ENCODE measurements around the gene ECHDC1.
"Not testable (repeated sequence)": the region's sequence is repeated elsewhere in the genome, so short reads cannot be mapped to it uniquely, and the experiment has no call there.

Gene ECHDC1

GRCh38 chr6:127352524-127352923 is 9.1 kb upstream of the ECHDC1 start:
- Mint-ChIP-seq H3K36me3 (peaks cover 10 to 26% of the 10 kb centered on the region in 2 donors), H3K9me3 (peaks cover 6 to 10% of the 10 kb centered on the region in 2 donors), H3K4me3 (peak overlapping the region in 1 of 2 donors; percentile 5), H3K27me3 (no peaks in the 10 kb centered on the region), H3K4me1 (peaks cover 3 to 31% of the 10 kb centered on the region in 2 donors), H3K27ac (no peak overlapping the region)
- ATAC-seq (replicated peaks) = no peak
- DNase-seq = no peak

GRCh38 chr6:127349980-127350379 is 6.6 kb upstream of the ECHDC1 start:
- H3K36me3 Mint-ChIP-seq = peaks cover 13 to 27% of the 10 kb centered on the region in 2 donors
- no peak overlapping the region for H3K27ac Mint-ChIP-seq
- no peak overlapping the region for H3K4me3 Mint-ChIP-seq
- no peaks in the 10 kb centered on the region for H3K27me3 Mint-ChIP-seq
- ATAC-seq (replicated peaks) = no peak
- peaks cover 6 to 10% of the 10 kb centered on the region in 2 donors for H3K9me3 Mint-ChIP-seq
- DNase-seq = no peak
- peaks cover 8 to 37% of the 10 kb centered on the region in 2 donors for H3K4me1 Mint-ChIP-seq

- Mint-ChIP-seq H3K27me3 (no peaks in the 10 kb centered on the region), H3K9me3 (peaks cover 6 to 10% of the 10 kb centered on the region in 2 donors), H3K27ac (no peak overlapping the region), H3K4me1 (peaks cover 8 to 31% of the 10 kb centered on the region in 2 donors), H3K36me3 (peaks cover 13 to 24% of the 10 kb centered on the region in 2 donors), H3K4me3 (no peak overlapping the region)
- ATAC-seq (replicated peaks) = no peak
- DNase-seq = no peak
Observed at GRCh38 chr6:127348028-127348661, 4.7 kb upstream of the ECHDC1 start.

GRCh38 chr6:127347178-127347577 is 3.8 kb upstream of the ECHDC1 start:
- H3K27me3 Mint-ChIP-seq = no peaks in the 10 kb centered on the region
- peaks cover 6 to 10% of the 10 kb centered on the region in 2 donors for H3K9me3 Mint-ChIP-seq
- H3K36me3 Mint-ChIP-seq = peaks cover 13 to 24% of the 10 kb centered on the region in 2 donors
- H3K4me1 Mint-ChIP-seq = peaks cover 6 to 21% of the 10 kb centered on the region in 2 donors
- no peak overlapping the region for H3K27ac Mint-ChIP-seq
- no peak overlapping the region for H3K4me3 Mint-ChIP-seq
- ATAC-seq (replicated peaks) (no peak), DNase-seq (no peak)

GRCh38 chr6:127345521-127345920 is 2.1 kb upstream of the ECHDC1 start:
- Mint-ChIP-seq H3K4me1 (peaks cover 10 to 12% of the 10 kb centered on the region in 2 donors), H3K27ac (no peak overlapping the region), H3K4me3 (no peak overlapping the region), H3K9me3 (peaks cover 4 to 7% of the 10 kb centered on the region in 2 donors), H3K36me3 (peaks cover 12 to 24% of the 10 kb centered on the region in 2 donors), H3K27me3 (no peaks in the 10 kb centered on the region)
- ATAC-seq (replicated peaks) (no peak), DNase-seq (no peak)

GRCh38 chr6:127343809-127344659 is 625 bp upstream of the ECHDC1 start:
- no peak for DNase-seq
- Mint-ChIP-seq H3K4me1 (peaks cover 11 to 13% of the 10 kb centered on the region in 2 donors), H3K36me3 (peaks cover 4 to 19% of the 10 kb centered on the region in 2 donors), H3K27me3 (no peaks in the 10 kb centered on the region), H3K9me3 (no peaks in the 10 kb centered on the region), H3K4me3 (no peak overlapping the region), H3K27ac (no peak overlapping the region)
- peak in 1 of 2 donors; percentile 3 for ATAC-seq (replicated peaks)

- no peaks in the 10 kb centered on the region for H3K27me3 Mint-ChIP-seq
- DNase-seq (no peak), ATAC-seq (replicated peaks) (no peak)
- H3K36me3 Mint-ChIP-seq = peaks cover 4 to 16% of the 10 kb centered on the region in 2 donors
- H3K27ac Mint-ChIP-seq = no peak overlapping the region
- H3K9me3 Mint-ChIP-seq = no peaks in the 10 kb centered on the region
- no peak overlapping the region for H3K4me3 Mint-ChIP-seq
- H3K4me1 Mint-ChIP-seq = peaks cover 15% of the 10 kb centered on the region in 2 donors
Observed at GRCh38 chr6:127342296-127342945, 988 bp downstream of the ECHDC1 start.

GRCh38 chr6:127341471-127342202 is 1.8 kb downstream of the ECHDC1 start:
- DNase-seq (peak; percentile 18), ATAC-seq (replicated peaks) (peak; percentile 67 to 69)
- peaks cover 8 to 17% of the 10 kb centered on the region in 2 donors for H3K36me3 Mint-ChIP-seq
- H3K27ac Mint-ChIP-seq = no peak overlapping the region
- H3K9me3 Mint-ChIP-seq = no peaks in the 10 kb centered on the region
- H3K27me3 Mint-ChIP-seq = no peaks in the 10 kb centered on the region
- H3K4me1 Mint-ChIP-seq = peaks cover 18 to 20% of the 10 kb centered on the region in 2 donors
- no peak overlapping the region for H3K4me3 Mint-ChIP-seq

- DNase-seq = no peak
- Mint-ChIP-seq H3K27me3 (no peaks in the 10 kb centered on the region), H3K27ac (peak overlapping the region; percentile 74), H3K36me3 (peaks cover 7 to 18% of the 10 kb centered on the region in 2 donors), H3K9me3 (no peaks in the 10 kb centered on the region), H3K4me3 (no peak overlapping the region), H3K4me1 (peaks cover 14 to 27% of the 10 kb centered on the region in 2 donors)
- no peak for ATAC-seq (replicated peaks)
Observed at GRCh38 chr6:127340171-127340570, 3.2 kb downstream of the ECHDC1 start.

- DNase-seq = no peak
- Mint-ChIP-seq H3K9me3 (peaks cover 4% of the 10 kb centered on the region in 2 donors), H3K4me3 (no peak overlapping the region), H3K4me1 (peaks cover 23 to 37% of the 10 kb centered on the region in 2 donors), H3K36me3 (peaks cover 16 to 27% of the 10 kb centered on the region in 2 donors), H3K27ac (no peak overlapping the region), H3K27me3 (no peaks in the 10 kb centered on the region)
- no peak for ATAC-seq (replicated peaks)
Observed at GRCh38 chr6:127338936-127339335, 4.5 kb downstream of the ECHDC1 start.

- Mint-ChIP-seq H3K4me3 (no peak overlapping the region), H3K27me3 (no peaks in the 10 kb centered on the region), H3K9me3 (peaks cover 4 to 5% of the 10 kb centered on the region in 2 donors), H3K36me3 (peaks cover 19 to 25% of the 10 kb centered on the region in 2 donors), H3K4me1 (peaks cover 23 to 46% of the 10 kb centered on the region in 2 donors), H3K27ac (peak overlapping the region; percentile 4)
- DNase-seq (no peak), ATAC-seq (replicated peaks) (no peak)
Observed at GRCh38 chr6:127332383-127332961, 10.9 kb downstream of the ECHDC1 start.

- not testable (repeated sequence) for H3K4me3 Mint-ChIP-seq; DNase-seq; H3K9me3 Mint-ChIP-seq; ATAC-seq (replicated peaks); H3K27me3 Mint-ChIP-seq
- Mint-ChIP-seq H3K27ac (peak overlapping the region; percentile 20), H3K36me3 (peaks cover 16 to 22% of the 10 kb centered on the region in 2 donors), H3K4me1 (peaks cover 18 to 34% of the 10 kb centered on the region in 2 donors)
Observed at GRCh38 chr6:127331256-127331655, 12.2 kb downstream of the ECHDC1 start.

- H3K4me1 Mint-ChIP-seq = peaks cover 5 to 14% of the 10 kb centered on the region in 2 donors
- DNase-seq (no peak), ATAC-seq (replicated peaks) (no peak)
- no peak overlapping the region for H3K4me3 Mint-ChIP-seq
- no peaks in the 10 kb centered on the region for H3K27me3 Mint-ChIP-seq
- H3K9me3 Mint-ChIP-seq = no peaks in the 10 kb centered on the region
- H3K36me3 Mint-ChIP-seq = peaks cover 14 to 29% of the 10 kb centered on the region in 2 donors
- no peak overlapping the region for H3K27ac Mint-ChIP-seq
Observed at GRCh38 chr6:127328043-127328609, 15.3 kb downstream of the ECHDC1 start.

Measured in stimulated activated naive B cell treated with anti-CD40 and anti-IgM and Interleukin-4, amounts not matched to agents 10 μg/mL and 1 μg/mL and 100 μg/mL, for 72 hours (primary cell).